Measurements from ENCODE around the gene EFNA5. TPM values are rescaled to one million over a fixed set of nuclear protein-coding genes. Genes with fewer than 3 reads are reported as not detected.

Gene EFNA5
- total and polyA plus RNA-seq, 2 of the 13 experiments (the other 11 are each of a cell fraction or from before 2014, with no cell fraction given): not detected

DNA sequence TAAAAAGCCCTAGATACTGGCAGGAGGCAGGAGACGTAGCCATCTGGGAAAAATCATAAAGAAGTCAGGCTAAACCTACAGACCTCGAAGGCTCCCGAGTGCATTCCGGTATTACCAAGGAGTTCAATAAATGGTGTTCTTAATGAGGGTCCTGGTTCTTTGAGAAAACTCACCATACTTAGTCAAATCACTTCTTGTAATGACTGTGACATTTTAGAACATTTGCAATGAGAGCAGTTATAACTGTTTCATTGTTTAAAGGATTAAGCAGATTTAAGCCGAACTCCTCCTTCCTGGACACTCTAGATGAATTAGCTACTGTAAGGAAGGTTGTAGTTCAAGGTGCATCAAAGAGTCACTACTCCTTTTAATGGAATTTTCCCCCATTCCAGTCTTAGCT is 67.8 kb downstream of the EFNA5 start:
- Histone ChIP-seq H3K9me3 (ENCODE audit: low read length) (no peaks in the 10 kb centered on the region), H3K4me3 (replicated peaks in 1 of 3; ENCODE audit: insufficient read depth in 1 of 3, low read depth in 2 of 3, low read length in 3 of 3) (no peak overlapping the region), H3K36me3 (replicated peaks in 1 of 2; ENCODE audit: control insufficient read depth in 1 of 2, insufficient read depth in 2 of 2, low read length in 2 of 2) (no peaks in the 10 kb centered on the region), H3K4me2 (ENCODE audit: low read depth, low read length) (no peak overlapping the region), H2AFZ (ENCODE audit: low read length) (no peak overlapping the region), H3K4me1 (ENCODE audit: insufficient read depth, low read length) (peaks cover 12% of the 10 kb centered on the region), H3K27ac (ENCODE audit: extremely low read length, insufficient read depth, low read length) (no peak overlapping the region), H3K27me3 (ENCODE audit: control insufficient read depth in 1 of 2, insufficient read depth in 2 of 2, low read length in 2 of 2) (no peaks in the 10 kb centered on the region), H3K79me2 (ENCODE audit: insufficient read depth, low read length) (no peaks in the 10 kb centered on the region), H4K20me1 (ENCODE audit: insufficient read depth, low read length) (no peaks in the 10 kb centered on the region), H3K9ac (ENCODE audit: insufficient read depth, low read depth, low read length) (no peak overlapping the region)
- intact Hi-C loops (cut with micrococcal nuclease; ENCODE audit: unreplicated experiment) (no loop called here), in situ Hi-C loops (cut with HindIII; ENCODE audit: extremely low pct_ligation_motif_present, low pct_unique_long_range_greater_than_20kb) (no loop called here)
- BruUV-seq (replicated peaks): no TSS peak
- DNase-seq (ENCODE audit: low spot score) (no peak), FAIRE-seq (no peak), ATAC-seq (no peak)
- CTCF ChIA-PET (ENCODE audit: low intra/inter-chr PET ratio, low total read pairs): no interaction called here
- 52% methylated on average over 5 of the region's 5 CpGs for WGBS (ENCODE audit: low lambda C conversion rate)
- POLR2A ChIA-PET: no interaction called here
- TF ChIP-seq SIN3B (IDR thresholded peaks at IDR 0.05; ENCODE audit: low read length): no peak
- TF ChIP-seq PPARG (CRISPR knock-in tag; conservative IDR thresholded peaks at IDR 0.05): no peak
- no peak for TF ChIP-seq ZNF788 (CRISPR knock-in tag; IDR thresholded peaks at IDR 0.05; ENCODE audit: borderline replicate concordance)
- TF ChIP-seq RFX5 (IDR thresholded peaks at IDR 0.05; ENCODE audit: low read depth, low read length): no peak
- TF ChIP-seq RELA (CRISPR knock-in tag; IDR thresholded peaks at IDR 0.05): no peak
- TF ChIP-seq, protein P1, sequence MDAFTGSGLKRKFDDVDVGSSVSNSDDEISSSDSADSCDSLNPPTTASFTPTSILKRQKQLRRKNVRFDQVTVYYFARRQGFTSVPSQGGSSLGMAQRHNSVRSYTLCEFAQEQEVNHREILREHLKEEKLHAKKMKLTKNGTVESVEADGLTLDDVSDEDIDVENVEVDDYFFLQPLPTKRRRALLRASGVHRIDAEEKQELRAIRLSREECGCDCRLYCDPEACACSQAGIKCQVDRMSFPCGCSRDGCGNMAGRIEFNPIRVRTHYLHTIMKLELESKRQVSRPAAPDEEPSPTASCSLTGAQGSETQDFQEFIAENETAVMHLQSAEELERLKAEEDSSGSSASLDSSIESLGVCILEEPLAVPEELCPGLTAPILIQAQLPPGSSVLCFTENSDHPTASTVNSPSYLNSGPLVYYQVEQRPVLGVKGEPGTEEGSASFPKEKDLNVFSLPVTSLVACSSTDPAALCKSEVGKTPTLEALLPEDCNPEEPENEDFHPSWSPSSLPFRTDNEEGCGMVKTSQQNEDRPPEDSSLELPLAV (CRISPR knock-in tag; conservative IDR thresholded peaks at IDR 0.05; ENCODE audit: low read depth): no peak
- TF ChIP-seq GATAD2A (CRISPR knock-in tag; IDR thresholded peaks at IDR 0.05): no peak
- TF ChIP-seq SMARCE1 (IDR thresholded peaks at IDR 0.05; ENCODE audit: borderline replicate concordance): no peak
- TF ChIP-seq, protein P2, sequence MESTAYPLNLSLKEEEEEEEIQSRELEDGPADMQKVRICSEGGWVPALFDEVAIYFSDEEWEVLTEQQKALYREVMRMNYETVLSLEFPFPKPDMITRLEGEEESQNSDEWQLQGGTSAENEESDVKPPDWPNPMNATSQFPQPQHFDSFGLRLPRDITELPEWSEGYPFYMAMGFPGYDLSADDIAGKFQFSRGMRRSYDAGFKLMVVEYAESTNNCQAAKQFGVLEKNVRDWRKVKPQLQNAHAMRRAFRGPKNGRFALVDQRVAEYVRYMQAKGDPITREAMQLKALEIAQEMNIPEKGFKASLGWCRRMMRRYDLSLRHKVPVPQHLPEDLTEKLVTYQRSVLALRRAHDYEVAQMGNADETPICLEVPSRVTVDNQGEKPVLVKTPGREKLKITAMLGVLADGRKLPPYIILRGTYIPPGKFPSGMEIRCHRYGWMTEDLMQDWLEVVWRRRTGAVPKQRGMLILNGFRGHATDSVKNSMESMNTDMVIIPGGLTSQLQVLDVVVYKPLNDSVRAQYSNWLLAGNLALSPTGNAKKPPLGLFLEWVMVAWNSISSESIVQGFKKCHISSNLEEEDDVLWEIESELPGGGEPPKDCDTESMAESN (CRISPR knock-in tag; conservative IDR thresholded peaks at IDR 0.05): no peak
- TF ChIP-seq ZBTB7A (CRISPR knock-in tag; IDR thresholded peaks at IDR 0.05): no peak
- no peak for TF ChIP-seq ZNF780A (CRISPR knock-in tag; IDR thresholded peaks at IDR 0.05)
- TF ChIP-seq HOXA3 (CRISPR knock-in tag; IDR thresholded peaks at IDR 0.05): no peak
- no peak for TF ChIP-seq DPF2 (CRISPR knock-in tag; IDR thresholded peaks at IDR 0.05; ENCODE audit: borderline replicate concordance, low read depth)
- no peak for TF ChIP-seq PRPF4 (IDR thresholded peaks at IDR 0.05; ENCODE audit: low read depth, low read length, poor library complexity, severe bottlenecking)
- TF ChIP-seq, protein P3, sequence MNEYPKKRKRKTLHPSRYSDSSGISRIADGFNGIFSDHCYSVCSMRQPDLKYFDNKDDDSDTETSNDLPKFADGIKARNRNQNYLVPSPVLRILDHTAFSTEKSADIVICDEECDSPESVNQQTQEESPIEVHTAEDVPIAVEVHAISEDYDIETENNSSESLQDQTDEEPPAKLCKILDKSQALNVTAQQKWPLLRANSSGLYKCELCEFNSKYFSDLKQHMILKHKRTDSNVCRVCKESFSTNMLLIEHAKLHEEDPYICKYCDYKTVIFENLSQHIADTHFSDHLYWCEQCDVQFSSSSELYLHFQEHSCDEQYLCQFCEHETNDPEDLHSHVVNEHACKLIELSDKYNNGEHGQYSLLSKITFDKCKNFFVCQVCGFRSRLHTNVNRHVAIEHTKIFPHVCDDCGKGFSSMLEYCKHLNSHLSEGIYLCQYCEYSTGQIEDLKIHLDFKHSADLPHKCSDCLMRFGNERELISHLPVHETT (CRISPR knock-in tag; conservative IDR thresholded peaks at IDR 0.05): no peak
- no peak for TF ChIP-seq ZNF589 (CRISPR knock-in tag; conservative IDR thresholded peaks at IDR 0.05)

Measured in HepG2 (cell line).